IMR-90 (cell line): ENCODE data around the gene TDRD1.

ENCODE experiments used
- CTCF ChIP-seq: conservative IDR thresholded peaks from 2 replicates; pipeline ENCODE4 v1.5.1; 2012; ENCODE audit warnings: mild to moderate bottlenecking, low read depth, low read length, improper control_type of control experiment
- MXI1 ChIP-seq: IDR thresholded peaks from 2 replicates; pipeline ENCODE4 v1.6.1; 2012; ENCODE audit warnings: low read depth, mild to moderate bottlenecking, low read length, moderate library complexity, borderline replicate concordance
- RCOR1 ChIP-seq: IDR thresholded peaks from 2 replicates; pipeline ENCODE4 v1.6.1; 2012; ENCODE audit warnings: mild to moderate bottlenecking, low read length, improper control_type of control experiment; ENCODE audit not compliant: insufficient replicate concordance

DNA sequence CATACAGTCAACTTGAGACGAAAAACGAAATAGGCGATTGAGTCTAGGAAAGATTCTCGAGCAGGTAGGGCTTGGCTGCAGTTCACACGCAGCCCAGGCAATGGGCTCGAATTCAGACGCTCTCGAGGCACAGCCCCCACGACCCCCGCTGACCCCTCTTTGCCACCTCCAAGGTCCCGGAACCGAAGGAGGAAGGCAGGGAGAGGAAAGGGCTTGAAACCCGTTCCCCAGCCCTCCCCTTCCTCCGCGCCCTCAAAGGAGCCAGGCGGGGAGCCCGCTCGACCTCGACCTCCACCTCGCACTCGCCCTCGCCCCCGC lies 5.6 kb upstream of the TDRD1 start:
- TF ChIP-seq CTCF: no peak
- TF ChIP-seq RCOR1: no peak
- no peak for TF ChIP-seq MXI1
